SK-N-MC (cell line): ENCODE data around the gene ST6GAL1.
"Not testable (repeated sequence)": the region's sequence is repeated elsewhere in the genome, so short reads cannot be mapped to it uniquely, and the experiment has no call there.

Source experiments
- DNase-seq: peaks from one replicate; pipeline ENCODE4 v3.0.0-alpha.2; 2011; ENCODE audit warnings: low read depth, low spot score
- H3K27ac ChIP-seq: fragments of 200-600 bp; sonication (generic); 2 replicates; pipeline ENCODE4 v1.5.1; 2016; ENCODE audit warnings: mixed run types
- H3K36me3 ChIP-seq: fragments of 200-600 bp; sonication (generic); 2 replicates; pipeline ENCODE4 v1.6.1; 2017; ENCODE audit warnings: antibody characterized with exemption, low read length, mixed read lengths; ENCODE audit not compliant: insufficient read depth
- H3K4me3 ChIP-seq: fragments of 200-600 bp; sonication (generic); 2 replicates; pipeline ENCODE4 v1.5.1; 2016
- H3K9ac ChIP-seq: fragments of 200-600 bp; sonication (generic); 2 replicates; pipeline ENCODE4 v1.8.0; 2017; ENCODE audit warnings: mixed run types, mixed read lengths; ENCODE audit not compliant: insufficient read length
- H3K9me3 ChIP-seq: fragments of 200-600 bp; sonication (generic); 2 replicates; pipeline ENCODE4 v1.6.1; 2017; ENCODE audit warnings: low read depth, mild to moderate bottlenecking, antibody characterized with exemption, low read length, moderate library complexity, mixed read lengths
- EZH2 ChIP-seq: fragments of 200-600 bp; sonication (generic); IDR thresholded peaks from one replicate; pipeline ENCODE4 v1.6.1; 2017; ENCODE audit warnings: antibody characterized with exemption
- FOXP2 ChIP-seq: optimal IDR thresholded peaks from 2 replicates; pipeline ENCODE3; 2011; ENCODE audit warnings: mild to moderate bottlenecking, moderate library complexity; ENCODE audit not compliant: insufficient read depth; ENCODE audit errors: extremely low read length, control extremely low read depth
- POLR2AphosphoS5 ChIP-seq: IDR thresholded peaks from 2 replicates; pipeline ENCODE4 v1.6.1; 2012; ENCODE audit warnings: mild to moderate bottlenecking, low read depth, low read length, borderline replicate concordance

Gene ST6GAL1

DNA sequence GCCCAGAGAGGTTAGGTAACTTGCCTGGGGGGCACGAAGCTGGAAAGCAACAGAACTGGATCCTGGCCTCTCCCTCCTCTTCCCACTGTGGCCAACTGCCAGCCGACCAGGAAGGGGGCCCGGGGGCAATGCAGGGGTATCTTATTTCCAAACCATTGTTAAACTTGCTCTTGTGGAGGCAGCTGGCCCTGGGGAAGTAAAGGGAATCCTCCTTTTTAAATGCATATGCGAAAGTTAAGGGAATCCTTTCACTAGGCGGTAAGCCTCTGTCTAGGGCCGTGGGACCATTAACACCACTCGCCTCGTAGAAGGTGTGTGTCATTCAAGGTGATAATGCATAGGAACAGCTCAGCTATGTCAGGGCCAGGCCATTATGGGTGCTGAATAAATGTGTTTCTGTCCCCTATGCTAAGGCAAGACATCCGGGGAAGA, 68.6 kb downstream of the ST6GAL1 start:
- Histone ChIP-seq H3K9me3 (no peaks in the 10 kb centered on the region), H3K36me3 (no peaks in the 10 kb centered on the region; the same call in 1 of the 2 replicates), H3K4me3 (no peak overlapping the region), H3K9ac (peak overlapping the region; percentile 2), H3K27ac (peak overlapping the region; percentile 75)
- TF ChIP-seq EZH2 (no peak), FOXP2 (no peak), POLR2AphosphoS5 (no peak)
- no peak for DNase-seq

DNA sequence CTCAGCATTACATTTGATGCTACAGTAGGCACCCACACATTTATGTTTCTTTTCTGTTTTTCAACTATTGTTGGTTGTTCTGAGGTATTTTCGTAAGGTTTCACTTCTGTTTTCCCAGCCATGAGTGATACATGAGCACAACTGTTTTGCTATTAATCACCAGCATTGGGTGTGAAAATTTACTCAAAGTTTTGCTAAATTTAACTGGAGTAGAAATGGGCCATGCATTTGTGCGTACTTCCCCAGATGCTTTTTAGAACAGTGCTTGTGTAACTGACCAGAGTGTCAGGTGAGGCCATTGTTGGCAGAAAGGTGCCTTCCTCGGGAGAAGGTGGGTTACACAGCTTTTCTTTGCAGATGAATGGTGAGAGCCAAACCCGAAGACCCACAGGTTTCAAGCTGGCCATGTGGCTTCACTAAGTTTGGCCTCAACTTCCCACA, 70.4 kb downstream of the ST6GAL1 start:
- no peak overlapping the region for H3K9ac ChIP-seq
- DNase-seq: no peak
- no peak overlapping the region for H3K27ac ChIP-seq
- TF ChIP-seq FOXP2 (no peak), EZH2 (no peak), POLR2AphosphoS5 (no peak)
- H3K36me3 ChIP-seq: no peaks in the 10 kb centered on the region; the same call in 1 of the 2 replicates
- no peaks in the 10 kb centered on the region for H3K9me3 ChIP-seq
- no peak overlapping the region for H3K4me3 ChIP-seq

DNA sequence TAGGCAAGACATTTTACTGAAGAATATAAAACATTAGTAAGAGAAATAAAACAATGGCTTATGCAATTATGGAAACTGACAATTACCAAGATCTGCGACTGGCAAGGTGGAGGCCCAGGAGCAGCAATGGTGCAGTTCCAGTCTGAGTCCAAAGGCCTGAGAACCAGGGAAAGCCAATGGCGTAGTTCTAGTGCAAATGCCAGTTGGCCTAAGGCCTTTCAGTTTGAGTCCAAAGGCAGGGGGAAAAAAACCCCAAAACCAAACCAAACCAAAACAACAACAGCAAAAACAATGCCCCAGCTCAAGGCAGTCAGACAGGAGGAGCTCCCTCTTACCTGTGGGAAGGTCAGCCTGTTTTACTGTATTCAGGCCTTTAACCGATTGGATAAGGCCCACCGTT, 72.6 kb downstream of the ST6GAL1 start:
- H3K36me3 ChIP-seq: no peaks in the 10 kb centered on the region; the same call in 1 of the 2 replicates
- no peak overlapping the region for H3K9ac ChIP-seq
- no peak overlapping the region for H3K27ac ChIP-seq

DNA sequence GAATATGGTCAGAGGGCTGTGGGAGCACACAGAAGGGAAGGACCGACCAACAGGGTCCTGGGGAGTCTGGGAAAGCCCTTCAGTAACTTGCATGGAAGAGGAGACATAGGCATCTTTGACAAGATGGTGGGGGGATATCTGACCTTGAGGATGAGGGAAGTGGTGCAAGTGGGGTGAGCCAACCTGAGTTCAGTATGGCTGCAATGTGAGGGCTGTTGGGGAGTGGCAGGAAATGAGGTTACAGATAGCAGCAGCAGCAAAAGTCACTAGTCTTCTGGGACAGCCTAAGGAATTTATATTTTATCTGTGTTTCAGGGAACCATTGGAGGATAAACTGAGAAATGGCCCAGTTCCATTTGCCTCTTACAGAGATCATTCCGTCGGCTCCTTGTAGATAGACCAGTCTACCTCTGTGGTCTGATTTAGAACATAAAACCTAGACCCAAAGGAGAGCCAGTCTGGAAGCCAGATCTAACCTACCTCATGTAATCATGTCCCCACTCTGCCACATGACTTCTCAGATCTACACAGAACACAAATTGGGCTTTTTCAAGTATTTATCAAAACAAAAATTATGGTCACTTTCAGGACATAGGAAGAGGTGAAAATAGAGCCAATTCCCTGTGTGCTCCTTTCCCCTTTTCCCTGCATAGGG, 75.6 kb downstream of the ST6GAL1 start:
- no peaks in the 10 kb centered on the region; the same call in 1 of the 2 replicates for H3K36me3 ChIP-seq
- H3K4me3 ChIP-seq: no peak overlapping the region
- no peak overlapping the region for H3K9ac ChIP-seq
- H3K27ac ChIP-seq: no peak overlapping the region
- no peaks in the 10 kb centered on the region for H3K9me3 ChIP-seq
- no peak for DNase-seq
- no peak for TF ChIP-seq POLR2AphosphoS5
- TF ChIP-seq FOXP2: no peak
- TF ChIP-seq EZH2: no peak

More for the DNA sequence above, 72.6 kb downstream of the ST6GAL1 start:
- no peaks in the 10 kb centered on the region for H3K9me3 ChIP-seq
- TF ChIP-seq POLR2AphosphoS5 (no peak), FOXP2 (no peak), EZH2 (no peak)
- no peak overlapping the region for H3K4me3 ChIP-seq
- no peak for DNase-seq

DNA sequence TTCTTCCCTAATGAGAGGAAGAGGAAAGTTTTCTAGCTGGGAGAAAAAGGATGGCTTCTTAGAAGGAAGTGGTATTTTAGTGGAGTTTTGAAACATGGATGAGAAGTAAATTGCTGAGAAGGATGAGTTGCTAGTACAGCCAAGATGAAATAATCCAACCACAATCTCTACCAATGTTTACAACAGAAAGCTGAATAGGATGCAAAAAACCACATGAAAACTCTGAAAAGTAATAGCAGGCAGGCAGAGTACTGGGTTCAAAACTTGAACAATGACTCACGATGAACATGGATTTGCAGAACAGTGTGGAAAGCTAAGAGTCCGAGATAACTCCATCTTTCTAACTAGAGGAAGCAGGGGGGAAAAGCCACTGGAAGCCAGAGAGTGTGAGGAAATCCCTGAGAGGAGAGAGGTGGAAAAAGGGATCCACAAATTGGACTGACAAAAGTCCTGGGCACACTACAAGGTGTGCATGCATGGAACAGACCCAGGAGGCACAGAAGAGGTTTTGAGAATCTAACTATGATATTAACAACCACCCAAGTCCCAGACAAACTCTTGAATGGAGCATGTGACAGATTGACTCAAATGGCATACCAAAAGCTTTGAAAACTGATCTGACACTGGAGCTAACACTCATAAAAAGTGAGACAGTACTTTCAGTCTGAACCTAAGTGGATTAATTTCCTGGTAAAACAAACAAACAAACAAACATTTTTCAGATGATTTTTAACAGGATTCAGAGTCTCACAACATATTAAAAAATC, 76.7 kb downstream of the ST6GAL1 start:
- DNase-seq: no peak
- Histone ChIP-seq H3K9ac (no peak overlapping the region), H3K36me3 (no peaks in the 10 kb centered on the region; the same call in 1 of the 2 replicates), H3K4me3 (no peak overlapping the region), H3K9me3 (no peaks in the 10 kb centered on the region), H3K27ac (no peak overlapping the region)
- TF ChIP-seq FOXP2: no peak

DNA sequence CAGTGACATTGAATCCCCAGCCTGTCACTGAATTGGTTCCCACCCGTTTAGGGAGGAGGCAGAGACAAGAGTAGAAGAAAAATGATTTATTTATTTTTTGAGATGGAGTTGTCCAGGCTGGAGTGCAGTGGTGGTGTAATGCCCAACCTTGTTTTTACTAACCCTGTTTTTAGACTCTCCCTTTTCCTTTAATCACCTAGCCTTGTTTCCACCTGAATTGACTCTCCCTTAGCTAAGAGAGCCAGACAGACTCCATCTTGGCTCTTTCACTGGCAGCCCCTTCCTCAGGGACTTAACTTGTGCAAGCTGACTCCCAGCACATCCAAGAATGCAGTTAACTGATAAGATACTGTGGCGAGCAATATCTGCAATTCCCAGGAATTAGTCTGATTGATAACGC, 80.1 kb downstream of the ST6GAL1 start:
- H3K4me3 ChIP-seq, H3K9me3 ChIP-seq, H3K36me3 ChIP-seq, DNase-seq, H3K9ac ChIP-seq, H3K27ac ChIP-seq: not testable (repeated sequence)

DNA sequence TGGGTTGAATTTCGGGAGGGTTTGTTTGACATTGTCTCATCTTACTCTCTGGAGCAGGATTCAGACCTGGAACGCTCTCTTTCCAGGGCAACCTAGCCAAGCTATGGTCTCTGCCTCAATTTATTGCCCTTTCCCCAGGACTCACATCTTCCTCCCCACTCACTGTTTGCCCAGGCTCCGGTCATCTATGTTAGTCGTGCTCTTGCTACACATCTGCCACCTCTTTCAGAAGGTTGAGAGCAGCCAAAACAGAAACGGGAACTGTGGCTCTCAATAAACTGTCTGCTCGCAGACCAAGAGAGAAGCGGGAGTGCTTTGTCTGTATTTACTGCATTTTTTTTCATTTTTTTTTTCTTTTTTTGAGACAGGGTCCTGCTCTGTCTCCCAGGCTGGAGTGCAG, 81.6 kb downstream of the ST6GAL1 start:
- H3K9me3 ChIP-seq: no peaks in the 10 kb centered on the region
- no peak for DNase-seq
- H3K27ac ChIP-seq: no peak overlapping the region
- TF ChIP-seq FOXP2: no peak
- no peak for TF ChIP-seq POLR2AphosphoS5
- TF ChIP-seq EZH2: no peak
- no peaks in the 10 kb centered on the region for H3K36me3 ChIP-seq
- no peak overlapping the region for H3K9ac ChIP-seq
- no peak overlapping the region for H3K4me3 ChIP-seq

DNA sequence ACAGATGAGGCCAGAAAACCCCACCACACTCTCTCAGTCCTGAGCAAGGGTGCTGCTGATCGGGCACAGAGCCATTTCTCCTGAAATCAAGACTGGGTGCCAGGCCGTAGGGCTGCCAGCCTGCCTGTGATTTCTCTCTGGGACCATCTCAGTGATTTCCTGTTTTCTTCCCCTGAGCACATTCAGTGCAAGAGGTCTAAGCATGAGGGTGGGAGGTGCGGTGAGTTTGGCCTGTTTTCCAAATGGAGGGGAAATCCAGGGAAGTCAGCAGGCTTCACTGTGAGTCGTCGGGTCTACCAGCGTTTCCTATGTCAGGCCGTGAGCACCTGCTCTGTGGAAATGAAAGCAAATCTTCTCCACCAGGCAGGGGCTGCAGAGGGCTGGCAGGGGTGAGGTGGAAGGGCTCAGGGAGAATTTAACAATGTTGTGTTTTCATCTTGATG, 82.3 kb downstream of the ST6GAL1 start:
- DNase-seq: no peak
- Histone ChIP-seq H3K9ac (no peak overlapping the region), H3K4me3 (no peak overlapping the region), H3K36me3 (no peaks in the 10 kb centered on the region), H3K27ac (no peak overlapping the region), H3K9me3 (no peaks in the 10 kb centered on the region)
- TF ChIP-seq FOXP2 (no peak), EZH2 (no peak), POLR2AphosphoS5 (no peak)
